ENCODE measurements around the gene AOX1. TPM values are rescaled to one million over a fixed set of nuclear protein-coding genes. Genes with fewer than 3 reads are reported as not detected.

Gene AOX1
- 16.0 and 21.0 TPM in 2 replicates for total RNA-seq

DNA sequence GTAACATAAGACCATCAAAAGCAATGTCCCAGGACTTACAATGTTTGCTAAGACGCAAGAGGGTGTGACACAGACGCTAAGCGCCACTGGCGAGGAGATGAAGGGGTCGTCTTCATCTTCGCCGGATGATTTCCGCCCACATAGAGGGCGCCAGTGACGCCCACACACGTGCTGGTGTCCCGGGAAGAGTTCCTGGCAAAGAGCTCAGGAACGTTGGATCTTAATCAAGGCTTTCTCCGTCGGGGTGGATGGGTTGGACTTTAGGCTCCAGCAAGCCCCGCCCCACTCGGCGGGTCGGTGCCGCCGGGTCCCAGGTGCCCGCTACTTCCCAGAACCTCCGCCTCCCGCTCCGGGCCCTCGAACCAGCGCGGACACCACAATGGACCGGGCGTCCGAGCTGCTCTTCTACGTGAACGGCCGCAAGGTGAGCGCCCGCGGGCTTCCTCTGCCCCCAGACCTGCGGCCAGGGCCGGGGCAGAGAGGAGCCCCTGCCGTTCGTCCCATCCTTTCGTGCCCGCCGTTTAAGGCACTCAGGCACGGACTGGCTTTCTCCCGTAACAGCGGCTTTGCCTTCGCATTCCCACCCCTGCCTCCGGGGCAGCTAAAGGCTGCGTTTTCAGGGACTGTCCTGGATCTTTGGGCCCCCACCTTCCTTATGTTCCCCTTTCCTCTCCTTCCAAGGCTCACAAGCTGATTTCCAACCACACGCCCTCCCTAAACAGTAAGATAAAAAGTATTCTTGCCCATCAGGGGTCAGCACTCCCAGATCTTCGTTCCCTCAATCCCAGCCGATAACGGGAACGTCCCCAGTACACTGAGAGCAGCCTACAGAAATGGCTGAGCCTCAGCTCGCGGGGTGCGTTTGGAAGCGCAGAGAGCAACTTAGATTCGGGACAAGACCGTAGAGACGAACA is at the start of gene AOX1:
AOX1 (plus strand) TSS at position 285 of the 914 bp plus-strand sequence; CDS start at position 380, 95 bp downstream.

Other genes starting within 250 kb of the AOX1 start
- 5.3 and 11.3 TPM in 2 replicates for gene KCTD18, start 75.9 kb upstream of the AOX1 start, total RNA-seq
- 15.5 and 18.2 TPM in 2 replicates for gene SGO2, start 59.8 kb upstream of the AOX1 start, total RNA-seq
- gene BZW1, start 225.9 kb downstream of the AOX1 start, total RNA-seq, result 337 and 384 TPM in 2 replicates